Measurements from ENCODE around the gene TUBGCP3. TPM values are rescaled to one million over a fixed set of nuclear protein-coding genes. Genes with fewer than 3 reads are reported as not detected.

The TUBGCP3 gene
- polyA plus RNA-seq, 1 experiment = 15.7 TPM

DNA sequence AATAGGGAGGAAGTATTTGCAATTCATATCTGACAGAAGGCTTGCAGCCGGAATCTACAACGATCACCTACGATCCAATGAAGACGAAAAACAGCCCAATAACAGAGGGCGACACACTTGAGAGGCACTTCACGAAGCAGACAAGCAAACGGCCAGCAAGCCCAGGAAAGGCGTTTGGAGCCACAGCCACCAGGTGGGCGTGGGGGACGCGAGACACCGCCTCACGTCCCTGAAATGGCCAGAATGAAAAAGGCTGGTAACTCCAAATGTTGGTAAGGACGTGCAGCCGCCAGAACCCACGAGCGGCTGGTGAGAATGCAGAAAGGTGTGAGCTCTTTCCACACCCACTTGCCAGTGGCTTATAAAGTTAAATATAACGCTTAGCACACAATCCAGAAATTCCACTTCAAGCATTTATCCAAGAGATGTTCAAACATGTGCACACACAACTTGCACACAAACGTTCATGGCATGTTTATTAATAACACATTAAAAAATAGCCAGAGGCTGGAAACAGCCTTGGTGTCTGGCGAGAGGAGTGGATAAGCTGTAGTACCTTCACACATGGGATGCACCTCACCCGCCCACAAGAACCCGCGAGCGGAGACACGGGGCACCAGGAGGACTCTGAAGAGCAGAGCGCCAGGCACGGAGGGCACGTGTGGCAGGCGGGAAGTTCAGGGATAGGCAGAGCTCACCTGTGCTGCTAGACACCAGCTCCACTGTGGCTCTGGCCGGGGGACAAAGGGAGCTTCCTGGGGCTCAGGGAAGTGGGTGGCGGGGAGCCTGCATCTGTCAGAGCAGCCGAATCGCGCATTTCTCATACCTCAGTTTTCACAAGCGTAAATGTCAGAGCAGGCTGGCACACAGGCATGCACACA lies 122.5 kb downstream of the TUBGCP3 start:
- Histone ChIP-seq H3K36me3 (ENCODE audit: control insufficient read depth, insufficient read depth, low read length) (no peaks in the 10 kb centered on the region), H3K4me3 (ENCODE audit: low read depth, low read length) (no peak overlapping the region), H3K27me3 (ENCODE audit: control insufficient read depth, insufficient read depth, low read length) (no peaks in the 10 kb centered on the region)
- CTCF ChIA-PET = no interaction called here
- DNase-seq (ENCODE audit: low read depth) = no peak
- POLR2A ChIA-PET = no interaction called here
- no peak for TF ChIP-seq CTCF (IDR thresholded peaks at IDR 0.05; ENCODE audit: insufficient read depth, low read depth, low read length)

DNA sequence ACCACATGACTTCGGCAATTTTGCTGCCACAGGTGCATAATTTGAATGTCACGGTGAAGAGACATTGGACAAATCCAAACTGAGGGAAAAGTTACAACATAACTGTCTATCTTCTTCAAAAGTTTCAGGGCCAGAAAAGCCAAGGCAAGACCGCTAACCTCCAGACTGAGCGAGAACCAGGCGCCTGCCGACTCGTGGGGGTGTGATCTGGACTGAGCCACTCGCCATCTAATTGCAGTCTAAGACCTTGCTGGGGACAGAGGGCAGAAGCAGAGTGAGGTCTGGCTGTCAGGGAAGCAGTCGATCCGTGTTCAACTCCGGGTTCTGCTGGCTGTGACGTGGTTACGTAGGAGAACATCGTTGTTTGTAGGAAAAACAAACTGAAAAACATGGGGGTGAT lies 123.2 kb downstream of the TUBGCP3 start:
- CTCF ChIA-PET = no interaction called here

GRCh38 chr13:112462408-112462807 lies 125.5 kb downstream of the TUBGCP3 start:
- no peak overlapping the region for H3K4me3 ChIP-seq (ENCODE audit: low read depth, low read length)
- CTCF ChIA-PET = no interaction called here
- H3K27me3 ChIP-seq (ENCODE audit: control insufficient read depth, insufficient read depth, low read length) = no peaks in the 10 kb centered on the region
- TF ChIP-seq CTCF (IDR thresholded peaks at IDR 0.05; ENCODE audit: insufficient read depth, low read depth, low read length) = no peak
- DNase-seq (ENCODE audit: low read depth) = no peak
- H3K36me3 ChIP-seq (ENCODE audit: control insufficient read depth, insufficient read depth, low read length) = no peaks in the 10 kb centered on the region
- POLR2A ChIA-PET = no interaction called here

More for the DNA sequence above, 123.2 kb downstream of the TUBGCP3 start:
- DNase-seq (ENCODE audit: low read depth) = no peak
- Histone ChIP-seq H3K36me3 (ENCODE audit: control insufficient read depth, insufficient read depth, low read length) (no peaks in the 10 kb centered on the region), H3K4me3 (ENCODE audit: low read depth, low read length) (no peak overlapping the region), H3K27me3 (ENCODE audit: control insufficient read depth, insufficient read depth, low read length) (no peaks in the 10 kb centered on the region)
- POLR2A ChIA-PET = no interaction called here
- no peak for TF ChIP-seq CTCF (IDR thresholded peaks at IDR 0.05; ENCODE audit: insufficient read depth, low read depth, low read length)

DNA sequence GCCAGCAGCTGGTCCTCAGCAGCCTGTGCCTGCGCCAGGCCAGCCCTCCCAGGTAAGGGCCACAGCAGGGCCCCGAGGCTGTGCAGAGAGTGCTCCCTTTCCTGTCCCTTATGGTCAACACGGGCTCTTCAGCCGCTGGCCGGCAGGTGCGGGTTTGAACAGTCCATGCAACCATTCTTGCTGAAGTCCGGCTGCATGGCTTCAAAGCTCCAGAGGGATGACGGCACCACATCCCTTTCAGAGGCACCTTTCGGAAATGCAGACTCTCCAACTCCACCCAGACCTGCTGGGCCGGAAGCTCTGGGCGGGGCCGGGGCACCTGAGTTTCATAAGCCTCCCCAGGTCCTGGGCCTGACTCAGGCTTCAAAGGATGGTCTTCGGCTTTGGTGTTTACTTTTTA lies 130.5 kb downstream of the TUBGCP3 start:
- Histone ChIP-seq H3K27me3 (ENCODE audit: control insufficient read depth, insufficient read depth, low read length) (no peaks in the 10 kb centered on the region), H3K4me3 (ENCODE audit: low read depth, low read length) (no peak overlapping the region), H3K36me3 (ENCODE audit: control insufficient read depth, insufficient read depth, low read length) (no peaks in the 10 kb centered on the region)
- POLR2A ChIA-PET = no interaction called here
- CTCF ChIA-PET = no interaction called here
- no peak for DNase-seq (ENCODE audit: low read depth)
- TF ChIP-seq CTCF (IDR thresholded peaks at IDR 0.05; ENCODE audit: insufficient read depth, low read depth, low read length) = no peak

GRCh38 chr13:112457081-112457480 lies 130.9 kb downstream of the TUBGCP3 start:
- ChIA-PET CTCF (no interaction called here), POLR2A (no interaction called here)
- no peak for DNase-seq (ENCODE audit: low read depth)
- TF ChIP-seq CTCF (IDR thresholded peaks at IDR 0.05; ENCODE audit: insufficient read depth, low read depth, low read length) = no peak
- Histone ChIP-seq H3K4me3 (ENCODE audit: low read depth, low read length) (no peak overlapping the region), H3K27me3 (ENCODE audit: control insufficient read depth, insufficient read depth, low read length) (no peaks in the 10 kb centered on the region), H3K36me3 (ENCODE audit: control insufficient read depth, insufficient read depth, low read length) (no peaks in the 10 kb centered on the region)

Measured in BJ (cell line).